CD4-positive, alpha-beta T cell treated with Interleukin-4 for 4 hours (primary cell): ENCODE results near the gene NME9.

Experiments used
- DNase-seq: peaks from one replicate; pipeline ENCODE4 v3.0.0-alpha.2; 2020

NME9 gene

DNA sequence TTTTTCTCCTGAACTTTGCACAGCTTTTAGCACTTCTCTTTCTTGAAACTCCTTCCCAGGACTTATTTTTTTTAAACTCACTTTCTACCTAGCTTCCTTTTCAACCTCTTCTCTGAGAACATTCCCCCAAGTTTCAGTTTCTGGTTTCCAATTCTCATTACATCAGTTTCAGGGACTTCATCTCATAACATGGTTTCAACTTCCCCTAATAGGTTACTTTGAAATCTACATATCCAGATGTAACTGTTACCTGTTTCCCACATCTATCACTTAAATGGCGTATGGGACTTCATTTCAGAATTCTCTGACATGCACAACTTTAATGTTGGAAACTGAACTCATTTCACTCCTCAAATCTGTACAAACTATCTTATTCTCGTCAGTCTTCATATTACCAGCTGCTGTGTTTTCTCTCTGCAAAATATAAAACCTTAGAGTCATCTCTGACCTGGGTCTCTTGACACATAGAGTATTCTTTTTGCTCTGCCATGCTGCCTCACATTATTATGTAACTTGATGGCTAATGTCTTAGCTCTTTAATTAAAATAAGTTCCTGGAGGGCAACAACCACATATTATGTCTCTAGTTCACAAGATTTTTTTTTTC is 58.4 kb downstream of the NME9 start:
- DNase-seq, result no peak

DNA sequence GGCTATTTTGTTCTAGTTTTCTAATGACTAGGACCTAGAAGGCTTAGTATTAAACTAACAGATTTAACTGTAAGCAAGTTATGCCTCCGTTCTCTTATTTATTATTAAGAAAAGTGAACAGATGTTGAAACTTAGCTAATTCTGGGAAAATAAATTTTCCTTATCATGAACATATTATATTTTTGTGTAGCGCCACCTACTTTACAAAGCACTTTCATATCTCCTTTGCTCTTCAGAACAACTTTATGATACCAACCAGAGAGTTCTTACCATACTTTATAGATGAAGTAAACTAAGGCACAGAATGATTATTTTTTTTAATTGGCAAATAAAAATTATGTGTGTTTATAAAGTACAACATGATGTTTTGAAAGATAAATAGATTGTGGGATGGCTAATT is 59.4 kb downstream of the NME9 start:
- DNase-seq, result no peak

DNA sequence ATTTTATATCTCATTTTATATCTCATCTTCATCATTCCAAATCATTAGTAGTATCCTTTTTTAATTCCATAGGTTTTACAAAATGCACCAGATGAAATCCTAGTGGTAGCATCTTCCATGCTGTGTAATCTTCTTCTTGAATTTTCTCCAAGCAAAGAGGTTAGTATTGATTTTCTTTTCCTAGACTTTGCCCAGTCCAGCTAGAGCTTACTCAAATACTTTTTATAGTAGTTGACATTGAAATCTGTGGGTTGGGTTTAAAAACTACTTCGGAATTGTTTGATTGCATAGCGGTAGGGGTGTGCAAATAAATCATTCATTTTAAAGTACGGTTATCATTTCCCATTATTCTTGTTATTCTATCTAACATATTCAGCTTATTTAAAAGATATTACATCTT is 62.6 kb downstream of the NME9 start:
- no peak for DNase-seq

DNA sequence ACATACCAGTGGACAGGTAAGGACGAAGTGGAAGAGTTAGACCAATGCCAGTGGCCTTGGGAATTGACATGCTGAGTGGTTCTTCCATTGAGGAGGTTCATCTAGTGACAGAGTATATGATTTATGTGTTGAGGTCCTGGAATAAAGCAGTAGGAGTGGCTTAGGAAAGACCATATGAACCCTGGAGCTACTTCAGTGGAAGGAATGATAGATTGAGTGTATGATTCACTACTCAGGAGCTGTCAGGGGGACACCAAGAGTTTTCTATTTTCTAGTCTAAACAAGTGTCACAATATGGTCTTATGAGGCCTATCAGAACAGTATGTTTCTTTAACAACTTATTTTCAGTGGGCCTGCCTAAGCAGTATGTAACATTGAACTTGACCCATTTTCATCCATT is 63.9 kb downstream of the NME9 start:
- DNase-seq, result no peak

DNA sequence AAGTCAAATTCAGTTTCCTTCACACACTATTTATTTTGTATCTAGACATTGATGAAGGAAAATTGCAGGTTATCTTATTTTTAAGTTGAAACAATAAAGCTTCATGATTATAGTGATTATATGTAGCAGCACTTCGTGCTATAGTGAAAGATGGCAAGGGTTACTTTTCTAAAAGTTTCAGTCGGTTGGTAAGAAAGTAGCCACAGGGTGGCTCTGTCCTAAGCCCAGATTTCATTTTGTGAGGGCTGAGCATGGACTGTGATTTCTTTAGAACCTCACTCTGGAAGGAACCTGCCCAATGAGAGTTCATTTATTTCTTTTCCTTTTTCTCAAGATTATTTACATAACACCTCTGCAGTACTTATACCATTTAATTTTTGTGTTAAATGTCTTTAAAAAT is 66.5 kb downstream of the NME9 start:
- DNase-seq, result no peak

DNA sequence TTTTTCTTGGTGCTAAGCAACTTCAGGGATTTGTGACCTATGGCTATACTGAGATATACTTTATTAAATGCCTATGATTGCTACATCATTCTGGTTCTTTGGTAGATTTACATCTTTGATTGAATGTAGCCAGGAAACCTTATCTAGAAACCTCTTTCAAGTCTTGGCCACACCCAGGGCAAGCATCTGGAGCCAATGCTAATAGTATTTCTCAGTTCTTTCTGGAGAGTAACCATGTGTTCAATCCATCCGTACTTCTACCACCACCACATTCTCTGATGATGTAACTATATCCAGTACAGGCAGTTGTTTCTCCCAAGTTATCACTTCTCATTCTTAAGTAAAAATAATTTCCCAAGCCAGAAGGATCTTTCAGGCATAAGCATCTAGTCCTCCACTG is 69.0 kb downstream of the NME9 start:
- DNase-seq, result no peak

DNA sequence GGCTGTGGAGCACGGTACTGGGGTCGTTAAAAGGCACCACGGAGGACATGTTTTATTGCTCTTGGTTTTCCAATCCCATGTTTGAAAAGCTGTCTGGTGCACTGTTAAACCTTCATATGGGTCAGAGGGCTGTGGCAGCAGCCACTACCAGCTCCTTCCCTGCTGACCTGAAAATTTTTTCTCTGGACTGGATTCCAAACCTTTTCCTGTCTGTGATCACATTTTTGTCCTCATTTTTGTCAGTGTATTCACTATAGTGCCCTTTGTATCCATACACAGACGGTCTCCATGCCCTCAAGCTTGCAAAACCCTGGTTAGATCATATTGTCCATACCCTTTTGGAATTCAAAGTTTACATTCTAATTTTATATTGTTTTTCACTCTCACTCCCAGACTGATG is 70.5 kb downstream of the NME9 start:
- no peak for DNase-seq

DNA sequence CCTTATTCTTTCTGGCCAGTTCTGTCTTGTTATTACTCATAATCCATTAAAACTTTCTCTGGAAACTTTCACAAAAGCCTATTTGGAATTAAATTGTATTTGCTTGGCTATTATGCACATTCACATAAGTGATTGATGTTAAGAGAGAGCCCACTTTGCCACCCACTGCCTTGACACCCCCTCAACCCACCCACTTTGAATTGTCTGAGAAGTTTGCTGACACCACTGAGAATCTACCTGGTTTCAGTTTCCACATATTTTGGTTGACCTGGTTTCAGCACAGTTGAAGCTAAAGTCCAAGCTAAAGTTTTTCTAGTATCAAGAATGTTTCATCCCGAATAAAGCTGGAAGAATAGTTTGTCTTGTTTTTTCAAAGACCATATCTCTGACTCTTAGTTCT is 71.7 kb downstream of the NME9 start:
- DNase-seq, result no peak

DNA sequence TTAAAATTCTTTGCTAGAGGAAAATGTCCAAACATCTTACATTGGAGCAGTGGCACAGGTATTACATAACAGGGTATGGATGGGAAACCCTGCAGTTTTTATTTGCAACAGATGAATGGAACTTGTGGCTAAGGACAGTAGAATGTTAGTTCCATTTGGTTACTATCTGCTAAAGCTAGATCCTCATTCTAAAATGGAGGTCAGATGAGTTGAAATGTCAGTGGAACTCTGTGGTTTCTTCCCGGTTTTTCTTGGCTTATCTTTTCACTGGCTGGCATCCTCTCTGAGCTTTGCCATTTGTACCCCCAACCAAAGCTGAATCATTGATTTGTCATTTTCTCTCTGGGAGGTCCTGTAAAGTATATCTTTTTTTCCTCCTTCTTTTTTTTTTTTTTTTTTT is 73.6 kb downstream of the NME9 start:
- DNase-seq, result no peak

DNA sequence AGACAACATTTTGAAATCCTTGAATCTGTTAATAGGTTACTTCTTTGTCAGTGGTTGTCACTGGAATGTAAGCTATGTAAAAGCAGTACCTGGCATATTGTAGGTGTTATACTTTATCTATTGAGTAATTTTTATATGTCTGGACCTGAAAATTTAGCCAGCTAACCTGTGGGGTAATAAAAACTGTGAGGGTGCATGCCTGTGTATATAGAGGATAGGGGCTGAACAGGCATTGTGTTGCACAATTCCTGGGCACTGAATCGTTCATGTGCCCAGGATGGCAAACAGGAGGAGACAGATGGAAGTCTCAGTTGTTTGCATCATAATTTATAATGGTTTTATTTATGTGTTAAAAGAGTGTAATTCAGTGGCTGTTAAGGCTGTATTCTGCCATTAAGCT is 75.4 kb downstream of the NME9 start:
- no peak for DNase-seq

DNA sequence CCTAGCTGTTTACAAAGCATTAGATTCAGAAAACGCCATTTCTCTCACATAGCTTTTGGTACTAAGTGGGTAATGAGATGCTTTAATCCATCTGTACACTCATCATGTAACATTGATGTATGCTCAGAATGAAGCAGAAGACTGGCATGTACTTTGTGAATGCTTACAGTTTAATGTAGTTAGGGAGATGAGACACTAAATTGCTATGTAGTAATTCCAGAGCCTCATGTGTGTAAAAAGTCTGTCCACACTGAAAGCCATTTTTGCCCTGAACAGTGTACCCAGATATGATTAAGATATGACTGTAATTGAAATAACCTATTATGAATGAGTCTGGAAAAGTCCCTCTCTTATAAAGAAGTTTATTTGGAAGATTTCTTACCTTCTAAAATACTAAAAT is 76.0 kb downstream of the NME9 start:
- DNase-seq, result no peak
